Esophagus squamous epithelium (tissue), 4 donors: ENCODE measurements around the gene BET1L.

Experiments used
- CTCF ChIP-seq, 6 experiments: fragments of 450-650 bp in 4 of 6; fragments of 200-600 bp in 2 of 6; sonication (generic) in 2 of 6; IDR thresholded peaks; one replicate each; pipeline ENCODE4 v1.5.1; 2016 to 2019; ENCODE audit warnings: antibody characterized with exemption in 6 of 6, mild to moderate bottlenecking in 4 of 6, moderate library complexity in 4 of 6
- POLR2A ChIP-seq, 4 donors: fragments of 450-650 bp; IDR thresholded peaks; one replicate each; pipeline ENCODE4 v1.6.1; 2017; ENCODE audit warnings: antibody characterized with exemption in 4 of 4, mild to moderate bottlenecking in 4 of 4, moderate library complexity in 3 of 4

GRCh38 chr11:235997-236773, 29.0 kb upstream of the BET1L start, which contains the start of gene SIRT3:
- peak in 3 of 6 experiments; percentile 24 to 37 (median 36) for TF ChIP-seq CTCF (IDR thresholded peaks at IDR 0.05)
- TF ChIP-seq POLR2A (IDR thresholded peaks at IDR 0.05), result peak in 2 of 4 donors; percentile 17 to 62
